A673 (cell line): Measurements from ENCODE around the gene CIART.

Source experiments
- CTCF ChIP-seq: fragments of 300-800, 200-600 bp; sonication (generic); conservative IDR thresholded peaks from 2 replicates; pipeline ENCODE4 v1.5.1; 2017; ENCODE audit warnings: low read depth, mild to moderate bottlenecking, antibody characterized with exemption, low read length, moderate library complexity, mixed read lengths
- EZH2 ChIP-seq: fragments of 200-600 bp; sonication (generic); IDR thresholded peaks from 2 replicates; pipeline ENCODE4 v1.6.1; 2017; ENCODE audit warnings: borderline replicate concordance, low read depth, mild to moderate bottlenecking, mixed read lengths, antibody characterized with exemption, low read length; ENCODE audit not compliant: poor library complexity, severe bottlenecking

- TF ChIP-seq CTCF (no peak), EZH2 (no peak)
Observed at GRCh38 chr1:150235294-150235851, 47.0 kb upstream of the CIART start.
